HG03457 (cell line): ENCODE measurements around the gene CCDC146.
"Not testable (repeated sequence)": the region's sequence is repeated elsewhere in the genome, so short reads cannot be mapped to it uniquely, and the experiment has no call there.

Source experiments
- ATAC-seq: cut with Tn5 transposase; IDR thresholded peaks from one replicate; pipeline ENCODE4 v1.9.1; 2021; ENCODE audit warnings: moderate number of reproducible peaks; ENCODE audit not compliant: unreplicated experiment

Gene CCDC146

GRCh38 chr7:77326131-77326530, 203.7 kb downstream of the CCDC146 start:
- ATAC-seq = no peak

GRCh38 chr7:77327067-77327931, 204.9 kb downstream of the CCDC146 start:
- ATAC-seq = no peak

GRCh38 chr7:77327932-77328628, 205.7 kb downstream of the CCDC146 start:
- no peak for ATAC-seq

- no peak for ATAC-seq
Observed at GRCh38 chr7:77328669-77329068, 206.3 kb downstream of the CCDC146 start.

GRCh38 chr7:77329466-77330168, 207.2 kb downstream of the CCDC146 start:
- ATAC-seq = no peak

- ATAC-seq = peak; percentile 54
Observed at GRCh38 chr7:77330169-77330882, 207.9 kb downstream of the CCDC146 start.

- ATAC-seq = peak; percentile 65
Observed at GRCh38 chr7:77331938-77332695, 209.7 kb downstream of the CCDC146 start.

- ATAC-seq = not testable (repeated sequence)
Observed at GRCh38 chr7:77334039-77334438, 211.6 kb downstream of the CCDC146 start.

- ATAC-seq = no peak
Observed at GRCh38 chr7:77335581-77335980, 213.2 kb downstream of the CCDC146 start.

- no peak for ATAC-seq
Observed at GRCh38 chr7:77337456-77337990, 215.1 kb downstream of the CCDC146 start.

GRCh38 chr7:77338260-77338659, 215.8 kb downstream of the CCDC146 start:
- no peak for ATAC-seq

GRCh38 chr7:77338883-77339629, 216.6 kb downstream of the CCDC146 start:
- ATAC-seq = no peak

- no peak for ATAC-seq
Observed at GRCh38 chr7:77339726-77340125, 217.3 kb downstream of the CCDC146 start.
